Activated T-helper 2 cell treated with anti-CD3 and anti-CD28 coated beads, Interferon-gamma antibody, Interleukin-2, Interleukin-4, amounts not matched to agents 10 μg/mL and 5 μg/mL and 100 μg/mL, durations not matched to agents 14 hours and 24 hours and 36 hours (primary cell): Measurements from ENCODE around the gene KIF25. TPM values are rescaled to one million over a fixed set of nuclear protein-coding genes. Genes with fewer than 3 reads are reported as not detected.

Experiments
- DNase-seq: peaks from one replicate; pipeline ENCODE4 v3.0.0; 2021; ENCODE audit warnings: low spot score
- H3K27ac Mint-ChIP-seq: one replicate; pipeline ENCODE4 v1.8.0; 2021; ENCODE audit warnings: mixed read lengths
- H3K27me3 Mint-ChIP-seq: one replicate; pipeline ENCODE4 v1.8.0; 2021; ENCODE audit warnings: low read depth, mixed read lengths
- H3K36me3 Mint-ChIP-seq: one replicate; pipeline ENCODE4 v1.8.0; 2021; ENCODE audit warnings: low read depth, mixed read lengths
- H3K4me1 Mint-ChIP-seq: one replicate; pipeline ENCODE4 v1.8.0; 2021; ENCODE audit warnings: low read depth, mixed read lengths
- H3K4me3 Mint-ChIP-seq: one replicate; pipeline ENCODE4 v1.8.0; 2021; ENCODE audit warnings: low read depth, mild to moderate bottlenecking, moderate library complexity, mixed read lengths
- H3K9me3 Mint-ChIP-seq: one replicate; pipeline ENCODE4 v1.8.0; 2021; ENCODE audit warnings: mixed read lengths
- intact Hi-C: fragments of 100-400 bp; cut with micrococcal nuclease; formaldehyde crosslinking; loops from one replicate; pipeline ENCODE4 v1.15.1; 2023
- total RNA-seq: library from RNA; stranded (reverse); gene quantifications from 2 replicates; pipeline ENCODE4 v1.2.3, GENCODE V29; 2022

KIF25 gene
- total RNA-seq, 1 donor from 2014 or later, result not detected

- no peak overlapping the region for H3K4me3 Mint-ChIP-seq
- no peak for DNase-seq
- H3K9me3 Mint-ChIP-seq, result peaks cover 35% of the 10 kb centered on the region
- H3K27ac Mint-ChIP-seq, result no peak overlapping the region
- H3K36me3 Mint-ChIP-seq, result no peaks in the 10 kb centered on the region
- no peaks in the 10 kb centered on the region for H3K27me3 Mint-ChIP-seq
- intact Hi-C loops, result no loop called here
- H3K4me1 Mint-ChIP-seq, result no peaks in the 10 kb centered on the region
These were observed 10.3 kb downstream of the KIF25 start for GRCh38 chr6:168007592-168008338.

GRCh38 chr6:168009331-168009730, 11.9 kb downstream of the KIF25 start:
- Mint-ChIP-seq H3K36me3 (no peaks in the 10 kb centered on the region), H3K27ac (no peak overlapping the region), H3K4me1 (no peaks in the 10 kb centered on the region), H3K27me3 (no peaks in the 10 kb centered on the region), H3K9me3 (peaks cover 39% of the 10 kb centered on the region), H3K4me3 (no peak overlapping the region)
- no peak for DNase-seq
- intact Hi-C loops, result no loop called here

- Mint-ChIP-seq H3K27me3 (no peaks in the 10 kb centered on the region), H3K9me3 (peaks cover 44% of the 10 kb centered on the region), H3K4me3 (no peak overlapping the region), H3K4me1 (no peaks in the 10 kb centered on the region), H3K36me3 (no peaks in the 10 kb centered on the region), H3K27ac (no peak overlapping the region)
- intact Hi-C loops, result no loop called here
- no peak for DNase-seq
These were observed 13.8 kb downstream of the KIF25 start for GRCh38 chr6:168011291-168011690.

- Mint-ChIP-seq H3K27ac (no peak overlapping the region), H3K4me1 (no peaks in the 10 kb centered on the region), H3K4me3 (no peak overlapping the region), H3K9me3 (peaks cover 44% of the 10 kb centered on the region), H3K36me3 (no peaks in the 10 kb centered on the region), H3K27me3 (no peaks in the 10 kb centered on the region)
- no peak for DNase-seq
- intact Hi-C loops, result no loop called here
These were observed 15.2 kb downstream of the KIF25 start for GRCh38 chr6:168012431-168013249.

GRCh38 chr6:168013250-168013915, 15.9 kb downstream of the KIF25 start:
- Mint-ChIP-seq H3K9me3 (peaks cover 40% of the 10 kb centered on the region), H3K36me3 (no peaks in the 10 kb centered on the region), H3K27me3 (no peaks in the 10 kb centered on the region), H3K4me3 (no peak overlapping the region), H3K27ac (no peak overlapping the region), H3K4me1 (no peaks in the 10 kb centered on the region)
- no peak for DNase-seq
- intact Hi-C loops, result no loop called here

GRCh38 chr6:168014428-168014827, 17.0 kb downstream of the KIF25 start:
- Mint-ChIP-seq H3K9me3 (peaks cover 39% of the 10 kb centered on the region), H3K36me3 (no peaks in the 10 kb centered on the region), H3K27me3 (no peaks in the 10 kb centered on the region), H3K4me1 (no peaks in the 10 kb centered on the region), H3K27ac (no peak overlapping the region), H3K4me3 (no peak overlapping the region)
- intact Hi-C loops, result no loop called here
- DNase-seq, result no peak

- H3K9me3 Mint-ChIP-seq, result peaks cover 34% of the 10 kb centered on the region
- intact Hi-C loops, result no loop called here
- H3K4me1 Mint-ChIP-seq, result no peaks in the 10 kb centered on the region
- H3K36me3 Mint-ChIP-seq, result no peaks in the 10 kb centered on the region
- DNase-seq, result no peak
- no peak overlapping the region for H3K27ac Mint-ChIP-seq
- H3K27me3 Mint-ChIP-seq, result no peaks in the 10 kb centered on the region
- H3K4me3 Mint-ChIP-seq, result no peak overlapping the region
These were observed 17.5 kb downstream of the KIF25 start for GRCh38 chr6:168015009-168015408.

- Mint-ChIP-seq H3K27ac (no peak overlapping the region), H3K4me3 (no peak overlapping the region), H3K9me3 (peaks cover 28% of the 10 kb centered on the region), H3K36me3 (no peaks in the 10 kb centered on the region), H3K27me3 (no peaks in the 10 kb centered on the region), H3K4me1 (no peaks in the 10 kb centered on the region)
- no peak for DNase-seq
- intact Hi-C loops, result no loop called here
These were observed 18.2 kb downstream of the KIF25 start for GRCh38 chr6:168015482-168016175.

GRCh38 chr6:168016176-168016620, 18.7 kb downstream of the KIF25 start:
- no peak for DNase-seq
- Mint-ChIP-seq H3K27me3 (no peaks in the 10 kb centered on the region), H3K27ac (no peak overlapping the region), H3K36me3 (no peaks in the 10 kb centered on the region), H3K9me3 (peaks cover 22% of the 10 kb centered on the region), H3K4me3 (no peak overlapping the region), H3K4me1 (no peaks in the 10 kb centered on the region)
- intact Hi-C loops, result no loop called here

- no peaks in the 10 kb centered on the region for H3K36me3 Mint-ChIP-seq
- no peaks in the 10 kb centered on the region for H3K27me3 Mint-ChIP-seq
- peaks cover 15% of the 10 kb centered on the region for H3K9me3 Mint-ChIP-seq
- H3K4me3 Mint-ChIP-seq, result no peak overlapping the region
- no peak for DNase-seq
- H3K4me1 Mint-ChIP-seq, result no peaks in the 10 kb centered on the region
- no peak overlapping the region for H3K27ac Mint-ChIP-seq
- intact Hi-C loops, result no loop called here
These were observed 19.5 kb downstream of the KIF25 start for GRCh38 chr6:168016721-168017525.

GRCh38 chr6:168017629-168018028, 20.2 kb downstream of the KIF25 start:
- no peak for DNase-seq
- Mint-ChIP-seq H3K4me1 (no peaks in the 10 kb centered on the region), H3K27ac (no peak overlapping the region), H3K4me3 (no peak overlapping the region), H3K36me3 (no peaks in the 10 kb centered on the region), H3K9me3 (peaks cover 8% of the 10 kb centered on the region), H3K27me3 (no peaks in the 10 kb centered on the region)
- intact Hi-C loops, result no loop called here

GRCh38 chr6:168018664-168019063, 21.2 kb downstream of the KIF25 start:
- H3K27me3 Mint-ChIP-seq, result no peaks in the 10 kb centered on the region

More at GRCh38 chr6:168018664-168019063, 21.2 kb downstream of the KIF25 start:
- no peaks in the 10 kb centered on the region for H3K36me3 Mint-ChIP-seq
- H3K4me1 Mint-ChIP-seq, result no peaks in the 10 kb centered on the region
- H3K27ac Mint-ChIP-seq, result no peak overlapping the region
- intact Hi-C loops, result no loop called here
- no peak for DNase-seq
- peaks cover 7% of the 10 kb centered on the region for H3K9me3 Mint-ChIP-seq
- H3K4me3 Mint-ChIP-seq, result no peak overlapping the region
